Peyer's patch (tissue), 4 donors: ENCODE measurements around the gene TK2. TPM values are rescaled to one million over a fixed set of nuclear protein-coding genes. Genes with fewer than 3 reads are reported as not detected.
A peak's percentile ranks its signal among the peaks of the same experiment; 100 is the strongest.

ENCODE experiments used
- DNase-seq, 3 donors: peaks; one replicate each; pipeline ENCODE4 v3.0.0-alpha.2; 2017 to 2019
- H3K27ac ChIP-seq, 4 donors: fragments of 200-600 bp; sonication (generic); one replicate each; pipeline ENCODE4 v1.5.1; 2016 to 2019
- H3K27me3 ChIP-seq, 2 donors: fragments of 200-600 bp; sonication (generic); one replicate each; pipeline ENCODE4 v1.5.1; 2019
- H3K36me3 ChIP-seq, 3 donors: fragments of 200-600 bp; sonication (generic); one replicate each; pipeline ENCODE4 v1.5.1; 2016 to 2019
- H3K4me1 ChIP-seq, 4 donors: fragments of 200-600 bp; sonication (generic); one replicate each; pipeline ENCODE4 v1.5.1; 2016 to 2019
- H3K4me3 ChIP-seq, 4 donors: fragments of 200-600 bp; sonication (generic); 1 replicate in 3 of 4; 2 replicates in 1 of 4; pipeline ENCODE4 v1.5.1; 2016 to 2019; ENCODE audit warnings: mild to moderate bottlenecking in 1 of 4
- H3K9me3 ChIP-seq, 4 donors: fragments of 200-600 bp; sonication (generic); one replicate each; pipeline ENCODE4 v1.5.1; 2016 to 2019; ENCODE audit warnings: mild to moderate bottlenecking in 1 of 4
- CTCF ChIP-seq, 6 experiments: fragments of 450-650 bp in 4 of 6; fragments of 200-600 bp in 2 of 6; sonication (generic) in 1 of 6; IDR thresholded peaks; one replicate each; pipeline ENCODE4 v1.5.1; 2017 to 2019; ENCODE audit warnings: antibody characterized with exemption in 6 of 6, mild to moderate bottlenecking in 3 of 6, moderate library complexity in 1 of 6
- POLR2A ChIP-seq, 2 donors: fragments of 450-650 bp; IDR thresholded peaks; one replicate each; pipeline ENCODE4 v1.5.1; 2017; ENCODE audit warnings: antibody characterized with exemption in 2 of 2, mild to moderate bottlenecking in 2 of 2, moderate library complexity in 2 of 2
- total RNA-seq, 4 donors: library from RNA; depleted of rRNA; stranded (reverse); fragments of >200 nt; gene quantifications; one replicate each; pipeline ENCODE4 v1.1.0, GENCODE V29; 2016

TK2 gene
- total RNA-seq, 4 donors from 2014 or later = 22.8 to 33.1 (median 27.1) TPM

GRCh38 chr16:66561381-66562080 is 11.6 kb upstream of the TK2 start:
- TF ChIP-seq POLR2A (IDR thresholded peaks at IDR 0.05) (no peak), CTCF (IDR thresholded peaks at IDR 0.05) (no peak)
- Histone ChIP-seq H3K27me3 (no peaks in the 10 kb centered on the region), H3K27ac (no peak overlapping the region), H3K36me3 (peaks cover 0 to 24% (median 0%) of the 10 kb centered on the region in 3 donors), H3K4me3 (no peak overlapping the region), H3K9me3 (no peaks in the 10 kb centered on the region), H3K4me1 (peaks cover 0 to 4% (median 0%) of the 10 kb centered on the region in 4 donors)
- DNase-seq = no peak

DNA sequence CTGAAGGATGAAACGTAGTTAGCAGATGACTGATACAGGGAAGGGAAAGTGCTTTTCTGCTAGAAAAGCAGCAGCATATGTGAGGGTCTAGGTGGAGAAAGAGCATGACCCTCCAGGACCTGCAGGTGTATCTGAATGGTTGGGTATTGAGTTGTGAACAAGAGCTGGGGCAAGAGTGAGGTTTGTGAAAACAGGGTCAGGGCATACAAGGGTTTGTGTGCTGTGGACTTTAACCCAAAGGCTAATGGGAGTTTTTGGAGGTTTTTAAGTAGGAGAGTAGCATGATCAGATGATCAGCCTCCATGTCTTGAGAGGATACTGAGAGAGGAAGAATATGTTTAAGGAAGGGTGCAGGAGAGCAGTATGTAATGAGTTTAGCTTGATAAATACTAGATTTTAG is 10.2 kb upstream of the TK2 start:
- no peak for DNase-seq
- TF ChIP-seq POLR2A (IDR thresholded peaks at IDR 0.05) = no peak
- no peak for TF ChIP-seq CTCF (IDR thresholded peaks at IDR 0.05)
- no peak overlapping the region for H3K4me3 ChIP-seq
- no peaks in the 10 kb centered on the region for H3K27me3 ChIP-seq
- no peak overlapping the region for H3K27ac ChIP-seq
- H3K36me3 ChIP-seq = peaks cover 0 to 16% (median 0%) of the 10 kb centered on the region in 3 donors
- H3K9me3 ChIP-seq = no peaks in the 10 kb centered on the region
- peaks cover 0 to 4% (median 0%) of the 10 kb centered on the region in 4 donors for H3K4me1 ChIP-seq

DNA sequence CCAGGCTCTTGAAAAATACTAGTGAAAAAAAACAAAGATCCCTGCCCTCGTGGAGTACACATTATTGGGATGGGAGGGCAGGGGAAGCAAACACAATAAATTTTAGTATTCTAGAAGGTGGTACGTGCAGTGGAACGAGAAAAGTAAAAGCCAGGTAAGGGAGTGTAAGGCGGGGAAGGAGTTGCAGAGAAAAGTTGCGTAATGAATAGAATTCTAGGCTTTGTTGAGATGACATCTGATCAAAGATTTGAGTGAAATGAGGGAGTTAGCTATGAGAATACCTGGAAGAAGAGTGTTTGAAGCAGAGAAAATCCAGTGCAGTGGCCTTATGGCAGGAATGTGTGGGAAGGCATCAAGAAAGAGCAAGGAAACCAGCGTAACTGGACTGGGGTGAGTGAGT is 4.6 kb upstream of the TK2 start:
- TF ChIP-seq CTCF (IDR thresholded peaks at IDR 0.05) (no peak), POLR2A (IDR thresholded peaks at IDR 0.05) (no peak)
- Histone ChIP-seq H3K27ac (no peak overlapping the region), H3K36me3 (peaks cover 0 to 6% (median 0%) of the 10 kb centered on the region in 3 donors), H3K9me3 (no peaks in the 10 kb centered on the region), H3K4me1 (peaks cover 3 to 26% (median 11%) of the 10 kb centered on the region in 4 donors), H3K27me3 (no peaks in the 10 kb centered on the region), H3K4me3 (peak overlapping the region in 2 of 4 donors; percentile 5 to 66)
- DNase-seq = no peak

DNA sequence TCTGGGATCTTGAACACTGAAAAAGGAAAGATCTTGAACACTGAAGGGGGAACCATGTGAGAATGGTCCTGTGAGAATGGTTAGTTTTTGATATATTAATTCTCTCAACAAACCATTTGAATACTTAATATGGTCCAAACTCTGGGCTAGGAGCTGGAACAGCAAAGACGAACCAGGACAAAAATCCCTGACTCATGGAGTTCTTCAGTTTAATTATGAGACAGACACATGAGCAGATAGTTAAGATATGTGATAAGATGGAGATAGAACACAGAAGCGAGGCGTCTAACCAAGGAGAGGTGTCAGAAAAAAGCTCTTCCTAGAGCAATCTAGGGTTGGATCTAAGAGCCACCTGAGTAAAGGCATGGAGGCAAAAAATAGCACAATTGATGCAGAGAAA is 4.1 kb upstream of the TK2 start:
- no peak for TF ChIP-seq POLR2A (IDR thresholded peaks at IDR 0.05)
- no peak for TF ChIP-seq CTCF (IDR thresholded peaks at IDR 0.05)
- H3K4me1 ChIP-seq = peaks cover 3 to 29% (median 11%) of the 10 kb centered on the region in 4 donors
- peak overlapping the region in 2 of 4 donors; percentile 66 to 83 for H3K4me3 ChIP-seq
- no peak for DNase-seq
- peaks cover 0 to 6% (median 0%) of the 10 kb centered on the region in 3 donors for H3K36me3 ChIP-seq
- H3K27me3 ChIP-seq = no peaks in the 10 kb centered on the region
- H3K9me3 ChIP-seq = no peaks in the 10 kb centered on the region
- H3K27ac ChIP-seq = peak overlapping the region in 1 of 4 donors; percentile 9

DNA sequence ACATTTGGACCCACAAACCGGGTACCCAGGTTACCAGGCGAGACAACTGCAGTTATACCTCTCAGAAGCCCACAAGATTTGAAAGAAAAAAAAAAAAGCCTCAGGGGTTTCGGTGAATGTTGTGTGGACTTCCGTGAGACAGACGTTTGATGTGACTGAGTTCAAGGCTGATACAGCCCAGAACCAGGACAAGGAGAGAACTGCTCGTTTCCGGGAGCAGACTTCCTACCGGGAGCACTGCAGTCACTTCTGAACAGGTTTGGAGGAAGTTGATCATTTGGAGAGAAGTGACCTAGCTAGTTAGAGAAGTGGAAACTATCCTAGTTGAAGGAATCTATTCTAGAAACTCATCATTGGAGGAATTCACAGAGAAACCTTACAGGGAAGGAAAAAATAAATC is 3.3 kb upstream of the TK2 start:
- peak overlapping the region; percentile 79 to 96 (median 93) for H3K27ac ChIP-seq
- no peaks in the 10 kb centered on the region for H3K27me3 ChIP-seq
- H3K4me3 ChIP-seq = peak overlapping the region; percentile 63 to 83 (median 66)
- no peak for TF ChIP-seq CTCF (IDR thresholded peaks at IDR 0.05)
- TF ChIP-seq POLR2A (IDR thresholded peaks at IDR 0.05) = peak in 1 of 2 donors; percentile 11
- H3K36me3 ChIP-seq = peaks cover 0 to 2% (median 0%) of the 10 kb centered on the region in 3 donors
- H3K9me3 ChIP-seq = no peaks in the 10 kb centered on the region
- peaks cover 3 to 34% (median 11%) of the 10 kb centered on the region in 4 donors for H3K4me1 ChIP-seq
- DNase-seq = no peak
